NCI-H748 (cell line): ENCODE data around the gene IGFBP2.

Experiments
- DNase-seq: peaks from one replicate; lab custom pipeline; 2025; ENCODE audit not compliant: unreplicated experiment; lab: John Stamatoyannopoulos, UW

The IGFBP2 gene

DNA sequence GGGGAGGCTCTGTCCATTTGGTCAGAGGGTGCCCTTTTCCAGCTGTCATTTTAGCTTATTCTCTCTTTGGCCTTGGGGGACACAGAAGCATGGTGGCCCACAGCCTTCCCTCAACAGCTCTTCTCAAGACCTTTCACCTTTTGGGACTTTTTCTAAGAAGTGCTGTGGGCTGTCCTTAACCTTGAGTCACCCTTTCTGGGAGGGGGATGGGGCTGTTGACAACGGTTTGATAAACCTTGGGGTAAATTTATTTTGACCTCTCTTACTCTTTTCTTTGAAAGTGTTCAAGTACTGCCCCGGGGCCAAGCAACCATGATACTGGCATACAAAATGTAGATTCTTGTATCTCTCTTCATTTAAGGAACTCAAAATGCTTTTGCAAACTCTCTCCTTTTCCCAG, 48.5 kb downstream of the IGFBP2 start:
- no peak for DNase-seq

DNA sequence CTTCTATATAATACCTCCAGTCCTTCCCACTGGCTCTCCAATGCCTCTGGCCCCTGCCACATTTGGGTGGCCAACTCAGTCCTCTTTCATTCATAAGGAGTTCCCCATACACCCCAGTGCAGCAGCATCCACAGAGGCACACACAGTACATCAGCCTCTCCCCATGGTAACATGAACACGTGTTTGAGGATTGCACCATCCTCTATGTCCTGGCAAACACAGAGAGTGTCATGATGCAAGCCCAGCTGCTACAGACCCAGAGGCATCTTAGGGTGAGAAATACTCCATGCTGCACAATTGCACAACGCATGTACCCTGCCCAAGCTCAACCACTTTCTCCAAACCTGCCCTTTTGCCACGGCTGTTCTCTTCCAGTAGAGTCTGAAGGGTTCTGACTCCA, 50.6 kb downstream of the IGFBP2 start:
- no peak for DNase-seq

- no peak for DNase-seq
These were observed 52.2 kb downstream of the IGFBP2 start for GRCh38 chr2:216685327-216685875.

DNA sequence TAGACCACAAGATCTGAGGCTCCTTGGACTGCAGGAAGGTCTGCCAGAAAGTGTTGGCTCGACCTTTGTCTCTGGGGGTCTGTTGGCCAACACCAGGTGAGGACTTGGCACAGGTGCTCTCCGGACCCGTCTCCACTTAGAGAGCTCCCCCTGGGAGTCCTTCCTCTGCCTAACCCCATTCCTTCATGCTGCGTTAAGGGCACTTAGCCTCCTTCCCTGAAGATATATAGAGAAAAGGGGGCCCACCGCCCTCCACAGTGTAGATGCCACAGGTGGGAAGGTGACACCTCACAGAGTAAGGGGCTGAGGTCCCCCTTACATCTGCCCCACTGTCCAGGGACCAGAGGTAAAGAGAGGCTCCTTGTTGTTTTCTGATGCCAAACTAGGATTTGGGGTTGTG, 53.9 kb downstream of the IGFBP2 start:
- DNase-seq = no peak

DNA sequence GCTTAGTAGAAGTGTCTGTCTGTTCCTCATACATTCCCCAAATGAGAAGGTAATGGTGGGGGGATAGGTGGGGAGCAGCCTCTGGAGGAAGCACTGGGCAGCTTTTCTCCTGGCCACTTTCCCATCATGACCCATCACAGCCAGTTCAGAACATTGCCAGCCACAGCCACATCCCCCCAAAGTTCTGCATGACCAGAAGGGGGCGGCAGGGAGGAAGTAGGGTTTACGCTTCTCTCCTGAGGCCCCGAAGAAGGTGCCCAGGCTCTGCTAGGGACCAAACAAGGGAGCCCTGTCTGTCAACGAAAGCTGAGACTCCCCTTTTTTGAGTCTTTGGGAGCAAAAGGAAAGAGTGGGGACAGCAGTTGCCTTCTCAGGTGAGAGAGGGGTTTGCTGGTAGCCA, 54.4 kb downstream of the IGFBP2 start:
- DNase-seq = no peak

GRCh38 chr2:216688731-216689340, 55.6 kb downstream of the IGFBP2 start:
- no peak for DNase-seq

GRCh38 chr2:216689397-216689796, 56.2 kb downstream of the IGFBP2 start:
- no peak for DNase-seq

- no peak for DNase-seq
These were observed 57.2 kb downstream of the IGFBP2 start for GRCh38 chr2:216690456-216690852.

- DNase-seq = peak; percentile 91
These were observed 57.9 kb downstream of the IGFBP2 start for GRCh38 chr2:216690853-216691741.

DNA sequence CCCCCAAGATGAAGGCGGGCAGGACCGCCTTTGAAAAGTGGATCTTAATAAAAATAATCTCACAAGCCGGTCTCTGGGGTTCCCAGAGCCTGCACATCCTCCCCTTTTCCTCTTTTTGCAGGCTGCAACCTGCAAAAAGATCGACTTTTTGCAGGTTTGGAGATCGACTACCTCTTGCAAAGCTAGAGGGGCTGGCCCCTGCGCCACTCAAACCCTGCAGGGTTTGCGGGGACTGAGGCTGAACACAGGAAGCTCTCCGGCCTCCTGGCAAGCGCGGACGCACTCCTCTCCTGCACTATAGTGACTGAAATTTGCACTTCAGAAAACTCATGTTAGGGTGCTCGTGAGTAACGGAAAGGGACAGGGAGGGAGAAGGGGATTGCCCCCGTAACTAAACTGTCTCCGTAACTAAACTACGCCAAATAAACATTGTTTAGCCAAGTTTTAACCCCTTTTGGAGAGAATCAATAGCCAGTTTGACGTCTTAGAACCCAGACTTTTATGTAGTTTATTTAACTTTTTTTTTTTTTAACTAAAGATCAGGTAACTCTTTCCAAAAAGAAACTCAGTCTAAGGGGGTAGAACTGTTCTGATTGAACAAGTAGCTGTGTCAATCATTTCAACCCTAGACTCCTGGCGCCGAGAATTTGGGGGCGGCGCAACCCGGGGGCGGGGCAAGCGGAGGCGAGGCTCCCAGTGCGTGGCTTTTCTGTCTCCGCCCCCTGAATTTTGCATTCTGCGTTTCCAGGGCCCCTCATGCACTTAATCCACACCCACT, 59.6 kb downstream of the IGFBP2 start:
- peak; percentile 98 for DNase-seq

DNA sequence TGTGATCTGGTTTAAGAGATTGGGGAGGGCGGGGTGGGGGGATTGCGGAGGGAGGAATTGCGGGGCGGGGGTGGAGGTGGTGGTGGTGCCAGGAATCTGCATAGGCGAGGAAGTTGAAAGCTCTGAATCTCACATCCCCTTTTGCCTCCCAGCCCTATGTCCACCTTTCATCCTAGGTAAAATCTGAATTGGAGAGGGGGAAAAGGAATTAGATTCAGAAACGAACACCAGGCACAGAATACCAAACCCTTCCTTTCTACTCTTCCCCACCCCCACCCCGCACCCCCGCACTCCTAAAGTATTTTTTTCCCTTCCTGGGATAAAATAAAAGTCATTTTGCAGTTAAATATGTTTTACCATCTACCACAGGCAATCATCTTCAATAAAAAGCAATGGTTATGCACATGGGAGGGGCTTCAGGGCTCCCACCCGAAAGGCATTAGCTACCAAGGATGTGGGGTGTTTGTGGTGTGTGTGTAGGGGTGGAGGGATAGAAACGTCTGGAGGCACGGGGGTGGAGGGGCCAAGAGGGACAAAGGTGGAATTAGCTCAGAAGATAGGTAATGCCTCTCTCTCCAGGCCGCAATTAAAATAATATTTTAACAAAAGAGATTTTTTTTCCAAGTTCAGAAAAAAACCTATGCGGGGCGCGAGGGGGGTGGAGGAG, 60.3 kb downstream of the IGFBP2 start:
- peak; percentile 70 for DNase-seq

DNA sequence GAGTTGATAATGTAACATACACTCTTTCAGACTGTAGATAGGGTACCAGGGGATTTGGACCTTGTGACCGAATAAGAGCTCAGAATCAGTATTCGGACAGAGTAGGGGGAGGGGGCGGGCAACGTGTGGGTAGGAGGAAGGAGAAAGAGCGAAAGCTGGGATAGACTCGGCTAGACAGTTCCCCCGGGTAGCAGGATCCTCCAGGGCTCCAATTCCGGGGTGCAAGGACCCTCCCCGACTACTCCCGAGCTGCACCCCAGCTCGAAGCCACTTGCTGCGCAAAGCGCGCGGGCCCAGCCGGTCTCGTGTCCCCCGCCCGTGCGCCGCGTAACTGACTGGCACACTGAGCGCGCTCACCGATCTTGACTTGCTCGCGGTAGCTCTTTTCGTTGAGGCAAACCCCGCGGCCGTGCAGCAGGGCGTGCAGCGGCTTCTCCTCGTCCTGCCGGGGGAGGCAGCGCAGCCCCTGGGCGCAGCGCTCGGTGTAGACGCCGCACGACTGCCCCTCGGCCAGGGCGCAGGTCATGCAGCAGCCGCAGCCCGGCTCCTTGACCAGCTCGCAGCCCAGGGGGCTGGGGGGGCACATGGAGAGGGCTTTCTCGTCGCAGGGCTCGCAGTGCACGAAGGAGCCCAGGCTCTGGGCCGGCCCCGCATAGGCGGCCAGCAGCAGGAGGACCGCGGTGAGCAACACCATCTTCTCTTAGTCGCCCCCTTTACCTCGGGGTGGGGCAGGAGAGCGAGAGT, 61.0 kb downstream of the IGFBP2 start:
- DNase-seq = peak; percentile 86

- DNase-seq = peak; percentile 63
These were observed 61.6 kb downstream of the IGFBP2 start for GRCh38 chr2:216694826-216695217.

DNA sequence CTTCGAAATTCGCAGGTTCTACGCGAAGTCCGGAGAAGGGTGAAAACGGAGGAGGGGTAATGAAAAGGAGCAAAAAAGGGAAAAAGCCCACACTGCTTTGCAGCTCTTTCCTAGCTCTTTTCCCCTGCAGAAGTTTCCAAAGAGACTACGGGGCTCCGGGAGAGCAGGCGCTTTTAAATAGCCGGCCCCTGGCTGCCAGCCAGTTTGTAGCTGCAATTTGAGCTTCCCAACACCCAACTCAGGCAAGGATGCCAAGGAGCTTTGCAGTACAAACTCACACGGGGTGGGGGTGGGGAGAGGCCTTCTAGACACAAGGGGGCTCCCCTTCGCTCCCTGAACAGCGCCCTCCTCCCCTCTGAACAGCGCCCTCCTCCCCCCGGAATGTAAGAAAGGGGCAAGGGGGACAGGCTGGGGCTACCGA, 62.2 kb downstream of the IGFBP2 start, which contains the start of gene IGFBP5:
IGFBP5 (minus strand) TSS at position 149 of the 421 bp plus-strand sequence. CDS start 774 bp downstream, outside the sequence.
- peak; percentile 95 for DNase-seq

- no peak for DNase-seq
These were observed 63.1 kb downstream of the IGFBP2 start for GRCh38 chr2:216696321-216696720.

- DNase-seq = peak; percentile 28
These were observed 63.7 kb downstream of the IGFBP2 start for GRCh38 chr2:216696751-216697560.

DNA sequence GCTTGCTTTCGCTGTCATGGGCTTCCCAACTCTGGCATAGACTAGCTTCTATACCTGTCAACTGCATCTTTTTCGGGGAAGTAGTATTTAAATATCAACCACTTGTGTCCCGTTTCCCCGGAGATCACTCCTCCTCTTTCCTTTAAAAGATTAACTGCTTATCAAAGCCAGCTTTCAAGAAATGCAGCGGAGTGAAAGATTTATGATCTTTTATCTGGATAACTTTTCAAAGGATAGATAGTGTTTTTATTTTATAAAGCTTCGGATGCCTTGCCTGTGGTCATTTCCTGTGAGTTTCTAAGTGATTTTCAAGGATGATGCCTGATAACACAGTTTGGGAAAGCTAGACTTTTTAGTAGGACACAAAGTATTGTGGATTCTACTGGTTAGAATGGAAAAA, 65.1 kb downstream of the IGFBP2 start:
- no peak for DNase-seq

DNA sequence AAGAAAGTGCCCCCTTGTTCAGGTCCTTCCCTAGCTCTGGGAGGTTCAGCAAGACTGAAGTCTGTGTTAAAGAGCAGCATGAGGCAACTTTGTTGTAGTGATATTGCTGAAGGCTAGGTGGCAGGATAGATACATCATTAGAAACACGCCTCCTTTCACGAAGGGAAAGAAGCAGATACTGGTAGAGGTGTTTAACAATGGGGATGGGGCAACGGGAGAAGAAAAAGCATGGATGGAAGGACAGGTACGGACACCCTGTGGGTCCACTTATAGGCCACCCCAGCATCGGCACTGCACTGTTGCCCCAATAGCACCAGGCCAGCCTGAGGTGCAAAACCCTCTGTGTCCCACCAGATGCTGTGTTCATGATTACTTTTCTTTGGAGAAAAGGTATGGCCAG, 65.7 kb downstream of the IGFBP2 start:
- DNase-seq = peak; percentile 94

- DNase-seq = peak; percentile 91
These were observed 66.9 kb downstream of the IGFBP2 start for GRCh38 chr2:216700088-216700567.
